ENCODE results near the gene TEX14.
"Not testable (repeated sequence)": the region's sequence is repeated elsewhere in the genome, so short reads cannot be mapped to it uniquely, and the experiment has no call there.

The TEX14 gene

DNA sequence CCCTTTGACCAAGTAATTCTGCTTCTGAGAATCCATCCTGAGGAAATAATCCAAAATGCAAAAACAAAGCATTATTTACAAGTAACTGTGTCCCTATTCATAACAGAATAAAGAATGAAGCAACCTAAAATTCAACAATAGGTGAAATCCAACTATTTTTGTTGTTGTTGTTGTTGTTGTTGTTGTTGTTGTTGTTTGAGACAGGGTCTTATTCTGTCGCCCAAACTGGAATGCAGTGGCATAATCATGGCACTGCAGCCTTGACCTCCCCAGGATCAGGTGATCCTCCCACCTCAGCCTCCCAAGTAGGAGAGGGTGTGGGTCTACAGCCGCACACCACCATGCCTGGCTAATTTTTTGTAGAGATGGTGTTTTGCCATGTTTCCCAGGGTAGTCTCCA is 101.5 kb downstream of the TEX14 start:
- no peak overlapping the region for H3K27ac ChIP-seq
- no peaks in the 10 kb centered on the region for H3K36me3 ChIP-seq
- H3K4me1 ChIP-seq, result no peaks in the 10 kb centered on the region
- intact Hi-C loops (cut with DNase I; ENCODE audit: low total_unique reads), result no loop called here
- no peaks in the 10 kb centered on the region for H3K27me3 ChIP-seq
- no peak for DNase-seq
- no peaks in the 10 kb centered on the region for H3K9me3 ChIP-seq
- H3K4me3 ChIP-seq, result no peak overlapping the region
- TF ChIP-seq, protein P1, sequence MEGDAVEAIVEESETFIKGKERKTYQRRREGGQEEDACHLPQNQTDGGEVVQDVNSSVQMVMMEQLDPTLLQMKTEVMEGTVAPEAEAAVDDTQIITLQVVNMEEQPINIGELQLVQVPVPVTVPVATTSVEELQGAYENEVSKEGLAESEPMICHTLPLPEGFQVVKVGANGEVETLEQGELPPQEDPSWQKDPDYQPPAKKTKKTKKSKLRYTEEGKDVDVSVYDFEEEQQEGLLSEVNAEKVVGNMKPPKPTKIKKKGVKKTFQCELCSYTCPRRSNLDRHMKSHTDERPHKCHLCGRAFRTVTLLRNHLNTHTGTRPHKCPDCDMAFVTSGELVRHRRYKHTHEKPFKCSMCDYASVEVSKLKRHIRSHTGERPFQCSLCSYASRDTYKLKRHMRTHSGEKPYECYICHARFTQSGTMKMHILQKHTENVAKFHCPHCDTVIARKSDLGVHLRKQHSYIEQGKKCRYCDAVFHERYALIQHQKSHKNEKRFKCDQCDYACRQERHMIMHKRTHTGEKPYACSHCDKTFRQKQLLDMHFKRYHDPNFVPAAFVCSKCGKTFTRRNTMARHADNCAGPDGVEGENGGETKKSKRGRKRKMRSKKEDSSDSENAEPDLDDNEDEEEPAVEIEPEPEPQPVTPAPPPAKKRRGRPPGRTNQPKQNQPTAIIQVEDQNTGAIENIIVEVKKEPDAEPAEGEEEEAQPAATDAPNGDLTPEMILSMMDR (IDR thresholded peaks at IDR 0.05), result no peak

- TF ChIP-seq, protein P1 (IDR thresholded peaks at IDR 0.05), result peak; percentile 72 to 91
- Histone ChIP-seq H3K36me3 (no peaks in the 10 kb centered on the region), H3K4me1 (no peaks in the 10 kb centered on the region), H3K27ac (no peak overlapping the region), H3K9me3 (no peaks in the 10 kb centered on the region), H3K4me3 (no peak overlapping the region), H3K27me3 (no peaks in the 10 kb centered on the region)
- intact Hi-C loops (cut with DNase I; ENCODE audit: low total_unique reads), result loop anchor here (10.0 kb wide), 2 partner anchors 63 to 417 kb away; no protein-coding TSS in a partner anchor
- peak; percentile 29 to 67 for DNase-seq
Observed at GRCh38 chr17:58587713-58588117, 104.1 kb downstream of the TEX14 start.

GRCh38 chr17:58586009-58586644 is 105.7 kb downstream of the TEX14 start:
- no peak for DNase-seq
- Histone ChIP-seq H3K9me3 (no peaks in the 10 kb centered on the region), H3K27ac (no peak overlapping the region)

DNA sequence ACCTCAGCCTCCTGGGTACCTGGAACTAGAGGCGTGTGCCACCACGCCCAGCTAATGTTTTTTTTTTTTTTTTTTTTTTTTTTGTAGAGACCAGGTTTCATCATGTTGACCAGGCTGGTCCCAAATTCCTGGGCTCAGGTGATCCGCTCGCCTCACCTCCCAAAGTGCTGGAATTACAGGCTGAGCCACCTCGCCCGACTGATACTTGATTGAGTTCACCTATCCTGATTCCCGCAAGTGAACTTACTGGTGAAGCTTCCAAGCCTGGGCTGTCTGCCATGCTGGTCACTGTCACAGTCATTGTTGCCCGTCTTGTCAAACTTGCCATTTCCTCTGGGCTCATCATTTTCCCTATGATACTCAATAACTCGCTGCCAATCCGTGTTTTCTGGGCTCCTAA is 106.3 kb downstream of the TEX14 start:
- Histone ChIP-seq H3K27me3 (no peaks in the 10 kb centered on the region), H3K9me3 (no peaks in the 10 kb centered on the region), H3K4me3 (no peak overlapping the region), H3K4me1 (no peaks in the 10 kb centered on the region), H3K36me3 (no peaks in the 10 kb centered on the region), H3K27ac (no peak overlapping the region)
- DNase-seq, result no peak
- TF ChIP-seq, protein P1 (IDR thresholded peaks at IDR 0.05), result no peak
- intact Hi-C loops (cut with DNase I; ENCODE audit: low total_unique reads), result loop anchor here (10.0 kb wide), 2 partner anchors 61 to 419 kb away; no protein-coding TSS in a partner anchor

More at GRCh38 chr17:58586009-58586644, 105.7 kb downstream of the TEX14 start:
- intact Hi-C loops (cut with DNase I; ENCODE audit: low total_unique reads), result loop anchor here (10.0 kb wide), 2 partner anchors 61 to 419 kb away; no protein-coding TSS in a partner anchor
- TF ChIP-seq, protein P1 (IDR thresholded peaks at IDR 0.05), result no peak
- no peaks in the 10 kb centered on the region for H3K4me1 ChIP-seq
- no peaks in the 10 kb centered on the region for H3K27me3 ChIP-seq
- no peak overlapping the region for H3K4me3 ChIP-seq
- H3K36me3 ChIP-seq, result no peaks in the 10 kb centered on the region

- no peak overlapping the region for H3K4me3 ChIP-seq
- H3K9me3 ChIP-seq, result no peaks in the 10 kb centered on the region
- TF ChIP-seq, protein P1 (IDR thresholded peaks at IDR 0.05), result no peak
- no peaks in the 10 kb centered on the region for H3K36me3 ChIP-seq
- no peaks in the 10 kb centered on the region for H3K4me1 ChIP-seq
- H3K27ac ChIP-seq, result no peak overlapping the region
- H3K27me3 ChIP-seq, result no peaks in the 10 kb centered on the region
- intact Hi-C loops (cut with DNase I; ENCODE audit: low total_unique reads), result loop anchor here (10.0 kb wide), 2 partner anchors 59 to 421 kb away; no protein-coding TSS in a partner anchor
- DNase-seq, result no peak
Observed at GRCh38 chr17:58583486-58583885, 108.4 kb downstream of the TEX14 start.

GRCh38 chr17:58582718-58583117 is 109.1 kb downstream of the TEX14 start:
- not testable (repeated sequence) for H3K4me1 ChIP-seq, H3K9me3 ChIP-seq, H3K4me3 ChIP-seq, DNase-seq, H3K36me3 ChIP-seq, H3K27ac ChIP-seq, H3K27me3 ChIP-seq
- intact Hi-C loops (cut with DNase I; ENCODE audit: low total_unique reads), result loop anchor here (10.0 kb wide), 2 partner anchors 58 to 422 kb away; no protein-coding TSS in a partner anchor

Data from tibial artery (tissue), 4 donors.